Stimulated activated naive CD8-positive, alpha-beta T cell treated with anti-CD3 and anti-CD28 coated beads, Interleukin-15, Interleukin-2, amounts not matched to agents 100 ng/mL and 50 ng/mL, for 24 hours (primary cell): Measurements from ENCODE around the gene L3MBTL3.

ENCODE experiments used
- H3K27ac Mint-ChIP-seq: one replicate; pipeline ENCODE4 v1.8.0; 2021; ENCODE audit warnings: mild to moderate bottlenecking, mixed read lengths
- H3K27me3 Mint-ChIP-seq: one replicate; pipeline ENCODE4 v1.8.0; 2021; ENCODE audit warnings: mixed read lengths
- H3K36me3 Mint-ChIP-seq: one replicate; pipeline ENCODE4 v1.8.0; 2021; ENCODE audit warnings: low read depth, mixed read lengths
- H3K4me1 Mint-ChIP-seq: one replicate; pipeline ENCODE4 v1.8.0; 2021; ENCODE audit warnings: low read depth, mixed read lengths
- H3K4me3 Mint-ChIP-seq: one replicate; pipeline ENCODE4 v1.8.0; 2021; ENCODE audit warnings: mild to moderate bottlenecking, mixed read lengths
- H3K9me3 Mint-ChIP-seq: one replicate; pipeline ENCODE4 v1.8.0; 2021; ENCODE audit warnings: mixed read lengths

L3MBTL3 gene

DNA sequence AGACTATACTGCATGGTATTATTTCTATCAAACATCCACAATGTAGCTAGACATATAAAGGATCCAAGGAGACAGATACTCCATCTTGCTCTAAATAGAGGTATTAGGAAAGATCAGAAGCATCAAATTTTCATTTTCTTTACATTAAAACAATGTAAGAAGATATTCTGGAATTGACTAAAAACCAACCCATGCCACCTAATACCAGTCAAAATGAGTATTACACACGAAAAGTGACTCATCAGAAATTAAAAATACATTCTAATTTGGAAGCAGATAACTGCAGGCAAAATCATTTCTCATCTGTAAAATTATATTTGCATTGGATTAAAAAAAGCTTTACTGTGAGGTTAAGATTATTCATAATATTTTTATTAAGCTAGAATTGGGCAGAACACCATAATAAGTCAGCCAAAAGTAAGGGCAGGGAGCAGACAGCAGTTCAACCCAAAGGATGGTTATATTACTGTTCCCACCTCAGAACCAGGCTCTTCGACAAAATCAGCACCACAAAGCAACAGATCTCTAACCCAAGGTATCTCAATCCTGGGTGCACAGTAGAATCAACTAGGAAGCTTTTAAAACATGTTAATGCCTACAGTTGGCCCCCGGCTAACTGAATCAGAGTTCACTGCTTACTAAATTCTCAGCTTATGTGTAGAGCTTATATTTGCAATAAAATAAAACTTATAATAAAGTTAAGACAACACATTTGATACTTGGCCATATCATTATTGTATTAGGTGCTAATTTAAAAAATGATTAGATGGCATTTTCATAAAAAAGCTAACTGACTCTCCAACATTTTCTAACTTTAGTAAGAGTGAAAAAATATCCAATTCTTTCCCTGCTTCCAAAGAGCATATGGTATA, 169.2 kb downstream of the L3MBTL3 start:
- no peaks in the 10 kb centered on the region for H3K36me3 Mint-ChIP-seq
- H3K27ac Mint-ChIP-seq: peak overlapping the region; percentile 59
- H3K4me3 Mint-ChIP-seq: no peak overlapping the region
- H3K27me3 Mint-ChIP-seq: no peaks in the 10 kb centered on the region
- H3K9me3 Mint-ChIP-seq: no peaks in the 10 kb centered on the region
- peaks cover 81% of the 10 kb centered on the region for H3K4me1 Mint-ChIP-seq

DNA sequence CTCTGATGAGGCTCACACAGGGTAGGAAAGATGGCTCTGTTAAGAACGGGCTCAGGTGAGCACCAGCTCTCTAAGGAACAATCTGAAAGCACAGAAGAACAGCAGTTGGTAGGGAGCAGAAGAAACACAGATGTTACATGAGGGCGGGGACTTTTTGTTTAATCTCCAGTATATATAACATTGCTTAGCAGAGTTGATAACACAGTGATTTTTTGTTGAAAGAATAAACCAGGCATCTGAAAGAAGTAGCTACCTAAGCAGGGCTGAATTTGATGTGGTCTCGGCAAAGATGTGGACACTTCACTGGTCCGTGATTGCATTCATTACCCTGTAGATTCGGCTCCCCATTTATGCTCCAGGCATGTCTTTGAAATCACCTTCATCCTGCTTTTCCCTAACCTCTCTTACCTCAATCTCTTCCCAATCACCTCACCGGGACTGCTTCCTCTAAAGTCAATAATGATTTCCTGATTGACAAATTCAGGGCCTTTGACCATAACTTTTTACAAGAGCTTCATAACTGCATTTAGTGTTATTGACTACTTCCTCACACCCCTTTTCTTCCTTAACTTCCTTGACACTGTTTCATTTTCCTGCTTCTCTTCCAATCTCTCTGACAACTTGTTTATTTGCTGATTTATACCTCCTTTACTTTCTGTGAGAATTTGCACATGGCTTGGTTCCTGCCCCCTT, 170.0 kb downstream of the L3MBTL3 start:
- Mint-ChIP-seq H3K4me1 (peaks cover 80% of the 10 kb centered on the region), H3K27ac (peak overlapping the region; percentile 60), H3K27me3 (no peaks in the 10 kb centered on the region), H3K4me3 (no peak overlapping the region), H3K9me3 (no peaks in the 10 kb centered on the region), H3K36me3 (no peaks in the 10 kb centered on the region)

DNA sequence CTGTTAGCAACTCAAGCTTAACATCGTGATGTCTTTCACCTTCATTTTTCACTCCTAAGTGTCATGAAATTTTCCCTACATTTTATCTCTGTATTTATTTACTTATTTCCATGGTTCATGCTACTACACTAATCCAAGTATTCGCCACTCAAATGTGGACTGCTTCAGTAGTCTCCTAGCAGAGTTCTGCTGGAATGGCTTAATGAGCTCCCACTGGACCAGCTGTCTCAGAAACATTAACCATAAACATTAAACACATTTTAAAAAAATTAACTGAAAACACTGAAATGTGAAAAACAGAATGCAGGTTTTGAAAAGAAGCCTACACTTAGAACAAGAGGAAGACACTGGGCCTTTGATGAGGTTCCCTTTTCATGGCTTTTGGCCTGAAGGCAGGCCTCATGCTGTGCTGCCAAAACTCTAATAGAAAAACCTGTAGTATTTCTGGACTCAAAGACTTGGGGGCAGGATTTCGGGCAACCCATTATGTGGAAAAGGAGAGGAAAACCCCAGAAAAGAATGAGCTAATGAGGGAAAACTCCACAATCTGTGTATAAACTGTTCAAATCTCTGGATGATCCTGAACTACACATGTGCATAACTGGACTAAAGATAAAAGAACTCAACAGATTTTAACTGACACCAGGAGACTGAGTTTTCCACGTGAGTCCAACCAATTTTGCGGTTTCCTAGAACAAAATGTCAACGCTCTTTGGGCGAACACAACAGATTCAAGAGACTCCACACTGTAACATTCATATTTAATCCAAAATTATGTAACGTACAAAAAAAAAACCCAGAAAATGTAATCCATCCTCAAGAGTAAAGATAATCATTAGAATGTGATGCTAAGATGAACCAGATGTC, 171.4 kb downstream of the L3MBTL3 start:
- Mint-ChIP-seq H3K27me3 (no peaks in the 10 kb centered on the region), H3K4me1 (peaks cover 72% of the 10 kb centered on the region), H3K27ac (no peak overlapping the region), H3K36me3 (no peaks in the 10 kb centered on the region), H3K4me3 (no peak overlapping the region), H3K9me3 (no peaks in the 10 kb centered on the region)
